GM12878 (cell line): ENCODE measurements around the gene RPL22.

ENCODE experiments used
- ASH2L ChIP-seq: fragments of 300-600, 200-600 bp; sonication (generic); IDR thresholded peaks from 2 replicates; pipeline ENCODE4 v1.6.1; 2017; ENCODE audit warnings: low read depth, mild to moderate bottlenecking, borderline replicate concordance
- BACH1 ChIP-seq: fragments of 450-650 bp; IDR thresholded peaks from 2 replicates; pipeline ENCODE4 v1.6.1; 2017; ENCODE audit warnings: mild to moderate bottlenecking, borderline replicate concordance
- BCL11A ChIP-seq: IDR thresholded peaks from 2 replicates; pipeline ENCODE4 v1.6.1; 2011; ENCODE audit warnings: low read depth, low read length
- CHD2 ChIP-seq: IDR thresholded peaks from 2 replicates; pipeline ENCODE4 v1.6.1; 2011; ENCODE audit warnings: low read depth, low read length, improper control_type of control experiment, borderline replicate concordance
- CTCF ChIP-seq, 3 experiments: IDR thresholded peaks in 2 of 3; conservative IDR thresholded peaks in 1 of 3; 2 replicates each; pipeline ENCODE4 v1.5.1; 2011; ENCODE audit warnings: low read depth in 3 of 3, low read length in 3 of 3, mild to moderate bottlenecking in 3 of 3, control low read depth in 2 of 3, moderate library complexity in 2 of 3, inconsistent platforms in 1 of 3, mixed read lengths in 1 of 3; ENCODE audit not compliant: control insufficient read depth in 2 of 3, insufficient read depth in 1 of 3; ENCODE audit errors: extremely low read depth in 1 of 3
- EZH2 ChIP-seq: IDR thresholded peaks from 2 replicates; pipeline ENCODE4 v1.6.1; 2012; ENCODE audit warnings: low read depth, mild to moderate bottlenecking, control low read depth, inconsistent platforms, low read length, borderline replicate concordance; ENCODE audit not compliant: control insufficient read depth
- FOXM1 ChIP-seq: IDR thresholded peaks from 2 replicates; pipeline ENCODE4 v1.6.1; 2012; ENCODE audit warnings: low read depth, mild to moderate bottlenecking, inconsistent platforms, low read length, moderate library complexity
- JUND ChIP-seq: IDR thresholded peaks from 2 replicates; pipeline ENCODE4 v1.6.1; 2012; ENCODE audit warnings: low read depth, mild to moderate bottlenecking, low read length, improper control_type of control experiment, moderate library complexity
- MXI1 ChIP-seq: fragments of 150-350 bp; IDR thresholded peaks from 2 replicates; pipeline ENCODE4 v1.6.1; 2011; ENCODE audit warnings: low read depth, mild to moderate bottlenecking, inconsistent platforms, low read length, improper control_type of control experiment
- MYB ChIP-seq: fragments of 150-350 bp; IDR thresholded peaks from 2 replicates; pipeline ENCODE4 v1.6.1; 2014; ENCODE audit warnings: mild to moderate bottlenecking, low read depth, low read length, borderline replicate concordance
- RAD21 ChIP-seq: IDR thresholded peaks from 2 replicates; pipeline ENCODE4 v1.6.1; 2011; ENCODE audit warnings: mild to moderate bottlenecking, low read depth, low read length, moderate library complexity; ENCODE audit not compliant: insufficient read depth
- SPI1 ChIP-seq: IDR thresholded peaks from 2 replicates; pipeline ENCODE4 v1.6.1; 2011; ENCODE audit warnings: low read depth, mild to moderate bottlenecking, low read length, moderate library complexity, borderline replicate concordance; ENCODE audit not compliant: insufficient read depth
- ZNF207 ChIP-seq: fragments of 450-650 bp; IDR thresholded peaks from 2 replicates; pipeline ENCODE4 v1.6.1; 2014; ENCODE audit warnings: antibody characterized with exemption, mild to moderate bottlenecking, borderline replicate concordance
- TF ChIP-seq, protein P1 (sequence below): IDR thresholded peaks from 2 replicates; pipeline ENCODE4 v1.6.1; 2012; ENCODE audit warnings: improper control_type of control experiment, low read depth, low read length; ENCODE audit not compliant: insufficient replicate concordance

- TF ChIP-seq ZNF207 (no peak), SPI1 (no peak), ASH2L (no peak), BCL11A (no peak), EZH2 (no peak), MXI1 (no peak), MYB (no peak), CTCF (IDR thresholded peaks at IDR 0.05 in 2 of 3, conservative IDR thresholded peaks at IDR 0.05 in 1 of 3; ENCODE audit: control insufficient read depth in 2 of 3, extremely low read depth in 1 of 3, insufficient read depth in 1 of 3, low read depth in 3 of 3, low read length in 3 of 3) (no peak), BACH1 (no peak), CHD2 (no peak), JUND (no peak), RAD21 (no peak), FOXM1 (no peak)
- TF ChIP-seq, protein P1, sequence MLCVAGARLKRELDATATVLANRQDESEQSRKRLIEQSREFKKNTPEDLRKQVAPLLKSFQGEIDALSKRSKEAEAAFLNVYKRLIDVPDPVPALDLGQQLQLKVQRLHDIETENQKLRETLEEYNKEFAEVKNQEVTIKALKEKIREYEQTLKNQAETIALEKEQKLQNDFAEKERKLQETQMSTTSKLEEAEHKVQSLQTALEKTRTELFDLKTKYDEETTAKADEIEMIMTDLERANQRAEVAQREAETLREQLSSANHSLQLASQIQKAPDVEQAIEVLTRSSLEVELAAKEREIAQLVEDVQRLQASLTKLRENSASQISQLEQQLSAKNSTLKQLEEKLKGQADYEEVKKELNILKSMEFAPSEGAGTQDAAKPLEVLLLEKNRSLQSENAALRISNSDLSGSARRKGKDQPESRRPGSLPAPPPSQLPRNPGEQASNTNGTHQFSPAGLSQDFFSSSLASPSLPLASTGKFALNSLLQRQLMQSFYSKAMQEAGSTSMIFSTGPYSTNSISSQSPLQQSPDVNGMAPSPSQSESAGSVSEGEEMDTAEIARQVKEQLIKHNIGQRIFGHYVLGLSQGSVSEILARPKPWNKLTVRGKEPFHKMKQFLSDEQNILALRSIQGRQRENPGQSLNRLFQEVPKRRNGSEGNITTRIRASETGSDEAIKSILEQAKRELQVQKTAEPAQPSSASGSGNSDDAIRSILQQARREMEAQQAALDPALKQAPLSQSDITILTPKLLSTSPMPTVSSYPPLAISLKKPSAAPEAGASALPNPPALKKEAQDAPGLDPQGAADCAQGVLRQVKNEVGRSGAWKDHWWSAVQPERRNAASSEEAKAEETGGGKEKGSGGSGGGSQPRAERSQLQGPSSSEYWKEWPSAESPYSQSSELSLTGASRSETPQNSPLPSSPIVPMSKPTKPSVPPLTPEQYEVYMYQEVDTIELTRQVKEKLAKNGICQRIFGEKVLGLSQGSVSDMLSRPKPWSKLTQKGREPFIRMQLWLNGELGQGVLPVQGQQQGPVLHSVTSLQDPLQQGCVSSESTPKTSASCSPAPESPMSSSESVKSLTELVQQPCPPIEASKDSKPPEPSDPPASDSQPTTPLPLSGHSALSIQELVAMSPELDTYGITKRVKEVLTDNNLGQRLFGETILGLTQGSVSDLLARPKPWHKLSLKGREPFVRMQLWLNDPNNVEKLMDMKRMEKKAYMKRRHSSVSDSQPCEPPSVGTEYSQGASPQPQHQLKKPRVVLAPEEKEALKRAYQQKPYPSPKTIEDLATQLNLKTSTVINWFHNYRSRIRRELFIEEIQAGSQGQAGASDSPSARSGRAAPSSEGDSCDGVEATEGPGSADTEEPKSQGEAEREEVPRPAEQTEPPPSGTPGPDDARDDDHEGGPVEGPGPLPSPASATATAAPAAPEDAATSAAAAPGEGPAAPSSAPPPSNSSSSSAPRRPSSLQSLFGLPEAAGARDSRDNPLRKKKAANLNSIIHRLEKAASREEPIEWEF, result no peak
Observed at GRCh38 chr1:6211731-6212130, 12.3 kb upstream of the RPL22 start.
